ENCODE data around the gene SDHA.

GRCh38 chr5:169728-170094 lies 48.4 kb upstream of the SDHA start:
- no peak for TF ChIP-seq CTCF (IDR thresholded peaks at IDR 0.05)
- TF ChIP-seq POLR2A (IDR thresholded peaks at IDR 0.05) = no peak

Measured in lower leg skin (tissue), 3 donors.